HepG2 (cell line): Measurements from ENCODE around the gene FTCD.

Experiments used
- NR2C2 ChIP-seq: sonication (generic); formaldehyde crosslinking; IDR thresholded peaks from 2 replicates; pipeline ENCODE4 v1.4.0; 2020; ENCODE audit warnings: missing genetic modification reagents, mild to moderate bottlenecking, moderate library complexity, borderline replicate concordance
- ZIK1 ChIP-seq: sonication (generic); formaldehyde crosslinking; IDR thresholded peaks from 2 replicates; pipeline ENCODE4 v1.5.0; 2020; ENCODE audit warnings: mild to moderate bottlenecking, low read depth, missing genetic modification reagents, borderline replicate concordance
- TF ChIP-seq, protein P1 (sequence below): sonication (generic); formaldehyde crosslinking; IDR thresholded peaks from 2 replicates; pipeline ENCODE4 v1.4.0; 2020; ENCODE audit warnings: missing genetic modification reagents

DNA sequence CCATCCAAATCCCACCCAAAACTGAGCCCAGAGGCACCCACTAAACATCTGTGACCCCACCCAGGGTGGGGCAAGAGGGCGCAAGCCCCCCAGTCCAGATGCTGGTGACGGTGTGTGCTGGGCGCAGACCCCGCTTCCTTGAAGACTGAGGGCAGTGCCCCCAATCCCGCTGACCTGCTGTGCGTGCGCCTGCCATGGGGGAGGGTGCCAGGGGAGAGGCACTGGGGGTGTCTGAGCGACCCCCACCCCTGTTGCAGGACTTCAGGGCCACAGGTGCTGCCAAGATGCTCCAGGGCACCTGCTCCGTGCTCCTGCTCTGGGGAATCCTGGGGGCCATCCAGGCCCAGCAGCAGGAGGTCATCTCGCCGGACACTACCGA lies 44.2 kb downstream of the FTCD start:
- TF ChIP-seq, protein P1, sequence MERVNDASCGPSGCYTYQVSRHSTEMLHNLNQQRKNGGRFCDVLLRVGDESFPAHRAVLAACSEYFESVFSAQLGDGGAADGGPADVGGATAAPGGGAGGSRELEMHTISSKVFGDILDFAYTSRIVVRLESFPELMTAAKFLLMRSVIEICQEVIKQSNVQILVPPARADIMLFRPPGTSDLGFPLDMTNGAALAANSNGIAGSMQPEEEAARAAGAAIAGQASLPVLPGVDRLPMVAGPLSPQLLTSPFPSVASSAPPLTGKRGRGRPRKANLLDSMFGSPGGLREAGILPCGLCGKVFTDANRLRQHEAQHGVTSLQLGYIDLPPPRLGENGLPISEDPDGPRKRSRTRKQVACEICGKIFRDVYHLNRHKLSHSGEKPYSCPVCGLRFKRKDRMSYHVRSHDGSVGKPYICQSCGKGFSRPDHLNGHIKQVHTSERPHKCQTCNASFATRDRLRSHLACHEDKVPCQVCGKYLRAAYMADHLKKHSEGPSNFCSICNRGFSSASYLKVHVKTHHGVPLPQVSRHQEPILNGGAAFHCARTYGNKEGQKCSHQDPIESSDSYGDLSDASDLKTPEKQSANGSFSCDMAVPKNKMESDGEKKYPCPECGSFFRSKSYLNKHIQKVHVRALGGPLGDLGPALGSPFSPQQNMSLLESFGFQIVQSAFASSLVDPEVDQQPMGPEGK (CRISPR knock-in tag) = no peak
- TF ChIP-seq ZIK1 (CRISPR knock-in tag) (no peak), NR2C2 (no peak)
